NCI-H2171 treated with DMSO at 0.1 percent for 48 hours (cell line): ENCODE results near the gene CNNM3.
"Not testable (repeated sequence)": the region's sequence is repeated elsewhere in the genome, so short reads cannot be mapped to it uniquely, and the experiment has no call there.

Experiments
- DNase-seq: peaks from one replicate; lab custom pipeline; 2025; lab: John Stamatoyannopoulos, UW

The CNNM3 gene

DNA sequence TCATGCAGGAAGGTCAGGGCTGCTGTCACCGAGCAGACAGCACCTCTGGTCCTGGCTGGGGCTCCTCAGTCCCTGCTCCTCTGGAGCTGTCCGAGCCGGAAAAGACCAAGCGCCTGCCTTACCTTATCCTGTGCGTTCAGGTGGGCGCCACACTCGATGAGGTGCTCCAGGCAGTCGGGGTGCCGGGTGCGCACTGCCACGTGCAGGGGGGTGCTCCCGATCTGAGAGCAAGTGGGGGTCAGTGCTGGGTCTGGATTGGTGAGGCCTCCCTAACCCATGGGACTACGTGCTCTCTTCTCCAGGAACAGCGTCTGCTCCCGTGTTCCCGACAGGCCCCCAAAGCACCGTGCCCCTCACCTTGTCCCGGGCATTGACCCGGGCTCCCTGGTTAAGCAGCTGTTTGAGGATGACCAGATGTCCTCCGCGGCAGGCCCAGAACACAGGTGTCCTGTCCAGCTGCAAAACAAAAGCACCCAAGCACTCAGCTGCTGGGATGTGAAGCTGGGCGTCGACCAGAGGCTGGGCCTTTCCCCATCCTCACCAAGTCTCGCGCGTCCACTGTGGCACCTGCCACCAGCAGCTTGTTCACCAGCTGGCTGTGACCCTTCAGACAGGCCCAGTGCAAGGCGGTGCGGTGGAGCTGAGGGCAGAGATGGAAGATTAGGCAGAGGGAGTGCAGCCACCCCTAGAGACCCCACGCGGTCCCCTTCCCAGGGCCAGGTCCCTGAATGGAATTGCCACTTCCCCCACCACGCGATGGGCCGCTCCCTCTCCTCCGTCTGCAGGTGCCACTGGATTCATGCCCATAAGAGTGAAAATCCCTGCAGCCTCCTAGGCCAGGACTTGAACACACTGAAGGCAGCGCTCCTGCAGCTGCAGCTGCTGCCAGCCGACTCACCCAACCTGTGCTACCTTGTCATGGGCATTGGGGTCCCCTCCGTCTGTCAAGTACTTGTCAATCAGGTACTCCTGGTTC, 24.1 kb downstream of the CNNM3 start:
- DNase-seq = no peak

DNA sequence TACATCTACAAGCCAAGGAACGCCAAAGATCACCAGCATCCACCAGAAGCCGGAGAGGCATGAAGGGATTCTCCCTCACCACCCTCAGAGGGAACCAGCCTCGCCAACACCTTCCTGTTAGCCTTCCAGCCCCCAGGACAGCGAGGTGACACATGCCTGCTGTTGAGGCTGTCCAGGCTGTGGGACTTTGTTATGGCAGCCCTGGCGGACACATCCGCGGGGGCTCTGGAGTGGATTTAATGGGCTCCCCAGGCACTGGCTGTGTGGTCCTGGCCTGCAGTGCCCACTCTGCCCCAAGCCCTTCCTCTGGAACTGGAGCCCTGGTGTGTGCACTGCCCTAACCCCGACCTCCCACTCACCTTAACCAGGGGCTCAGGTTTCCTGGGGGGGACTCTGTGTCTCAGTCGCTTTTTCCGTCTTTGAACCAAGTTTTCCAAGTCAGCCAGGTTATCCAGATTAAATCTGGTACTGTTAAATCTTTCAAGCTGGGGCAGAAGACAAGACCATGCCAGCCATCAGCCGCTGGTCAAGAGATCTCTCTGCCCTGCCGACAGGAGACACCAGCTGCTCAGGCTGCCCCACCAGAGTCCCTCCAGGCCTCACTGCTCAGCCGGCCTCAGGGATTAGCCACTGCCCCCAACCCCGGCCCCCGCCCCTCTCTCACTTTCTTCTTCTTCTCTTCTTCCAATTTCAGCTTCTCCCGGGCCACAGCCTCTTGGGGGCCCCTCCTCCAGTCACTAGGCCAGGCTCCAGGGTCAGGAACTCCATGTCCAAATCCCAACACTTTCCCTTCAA, 25.8 kb downstream of the CNNM3 start:
- DNase-seq = no peak

DNA sequence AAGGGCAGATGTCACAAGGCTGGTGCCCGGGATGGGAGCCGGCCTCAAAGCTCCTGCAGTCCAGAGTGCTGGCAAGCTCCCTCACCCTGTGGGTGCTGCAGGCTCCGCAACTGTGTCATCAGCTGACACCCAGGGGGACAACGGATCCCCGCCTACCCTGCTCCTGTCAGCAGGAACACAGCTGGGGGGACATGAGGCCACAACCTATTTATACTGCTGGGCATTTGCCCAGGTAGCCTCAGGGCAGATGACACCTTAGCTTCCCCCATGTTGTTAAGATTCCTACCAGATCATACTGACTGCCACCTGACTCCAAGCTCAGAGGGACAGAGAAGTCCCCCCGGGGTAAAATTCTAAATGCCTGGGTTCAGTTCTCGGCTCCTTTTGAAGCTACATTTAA, 26.5 kb downstream of the CNNM3 start:
- no peak for DNase-seq

DNA sequence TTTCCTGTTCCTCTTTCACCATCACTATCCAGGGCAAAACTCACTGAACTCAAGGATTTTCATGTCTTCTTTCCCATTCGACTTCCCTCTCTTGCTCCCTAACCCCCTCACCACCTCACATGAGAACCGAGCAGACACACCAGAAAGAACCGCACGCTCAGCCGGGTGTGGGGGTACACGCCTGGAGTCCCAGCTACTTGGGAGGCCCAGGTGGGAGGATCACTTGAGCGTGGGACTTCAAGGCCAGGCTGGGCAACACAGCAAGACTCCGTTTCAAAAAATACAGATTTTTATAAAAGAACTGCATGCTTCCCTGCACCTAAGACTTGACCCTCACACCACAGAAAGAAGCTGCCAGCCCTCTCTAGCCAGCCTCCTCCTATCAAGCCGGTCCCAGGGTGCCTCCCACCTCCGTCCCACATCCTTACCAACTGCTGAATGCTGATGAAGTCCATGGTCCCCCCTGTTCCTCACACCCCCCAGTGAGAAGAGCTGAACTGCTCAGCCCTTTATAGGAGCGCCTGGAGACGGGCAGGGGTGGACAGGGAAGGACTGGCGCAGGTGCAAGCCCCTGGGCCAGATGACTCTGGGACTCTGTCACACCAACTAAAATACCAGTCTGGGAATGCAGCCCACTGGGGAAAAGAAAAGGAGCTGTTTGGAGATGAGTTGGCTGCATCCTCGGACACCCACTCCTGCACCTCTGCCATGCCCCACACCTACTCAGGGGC, 27.6 kb downstream of the CNNM3 start, which contains the start of gene ANKRD23:
TSS of gene ANKRD23 (minus strand) at position 484 of the 731 bp plus-strand sequence. CDS start at position 455, 29 bp downstream.
- DNase-seq = no peak

DNA sequence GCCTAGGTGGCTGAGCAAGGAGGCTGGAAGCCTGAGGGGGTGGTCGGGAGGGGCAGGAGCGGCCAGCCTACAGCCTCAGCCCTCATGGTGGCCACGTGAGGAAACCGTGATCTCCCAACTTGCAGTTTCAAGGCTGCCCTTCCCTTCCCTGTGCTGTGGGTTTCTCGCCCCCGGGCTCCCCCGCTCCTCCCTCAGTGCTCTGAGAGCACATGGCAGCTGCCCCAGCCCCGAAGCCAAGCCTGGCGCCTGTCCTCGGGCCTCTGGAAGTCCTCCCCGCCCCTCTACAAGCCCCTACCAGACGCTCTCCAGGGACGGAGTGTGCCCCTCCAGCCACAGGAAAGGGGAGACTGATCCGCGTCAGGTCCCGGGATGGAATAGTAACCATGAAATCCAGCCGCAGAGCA, 28.3 kb downstream of the CNNM3 start:
- DNase-seq = no peak

DNA sequence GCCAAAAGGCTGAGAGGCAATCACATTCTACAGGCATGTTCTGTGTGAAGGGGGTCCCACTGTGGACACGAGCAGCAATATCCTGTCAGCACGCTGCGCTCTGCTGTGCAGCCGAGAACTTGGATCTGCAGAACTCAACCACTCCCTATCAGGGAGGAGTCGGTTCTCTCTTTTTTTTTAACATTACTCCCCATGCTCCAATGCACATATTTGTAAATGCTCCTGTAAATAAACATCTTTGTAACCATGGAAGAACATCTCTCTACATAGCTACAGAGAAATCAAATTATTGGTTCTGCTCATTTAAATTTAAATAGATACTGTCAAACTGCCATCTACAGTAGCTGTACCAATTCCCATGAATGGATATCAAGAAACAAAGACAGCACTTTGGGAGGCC, 30.8 kb downstream of the CNNM3 start:
- DNase-seq = no peak

DNA sequence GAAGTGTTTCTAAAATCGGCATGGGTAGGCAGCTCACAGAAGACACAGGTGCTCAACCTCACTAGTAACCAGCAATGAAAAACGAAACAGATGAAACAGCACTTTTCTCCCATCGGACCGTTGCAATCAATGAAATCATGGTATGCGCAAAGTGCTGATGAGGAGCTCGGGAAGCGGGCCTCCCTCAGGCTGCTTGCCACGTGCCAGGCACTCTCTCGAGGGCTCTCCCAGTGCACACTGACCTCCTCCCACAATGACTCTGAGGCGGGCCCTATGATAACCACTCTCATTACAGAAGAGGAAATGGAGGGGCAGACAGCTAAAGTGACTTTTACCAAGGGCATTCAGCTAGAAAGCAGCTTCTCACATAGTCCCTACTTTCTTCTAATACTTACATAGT, 31.5 kb downstream of the CNNM3 start:
- DNase-seq = no peak

DNA sequence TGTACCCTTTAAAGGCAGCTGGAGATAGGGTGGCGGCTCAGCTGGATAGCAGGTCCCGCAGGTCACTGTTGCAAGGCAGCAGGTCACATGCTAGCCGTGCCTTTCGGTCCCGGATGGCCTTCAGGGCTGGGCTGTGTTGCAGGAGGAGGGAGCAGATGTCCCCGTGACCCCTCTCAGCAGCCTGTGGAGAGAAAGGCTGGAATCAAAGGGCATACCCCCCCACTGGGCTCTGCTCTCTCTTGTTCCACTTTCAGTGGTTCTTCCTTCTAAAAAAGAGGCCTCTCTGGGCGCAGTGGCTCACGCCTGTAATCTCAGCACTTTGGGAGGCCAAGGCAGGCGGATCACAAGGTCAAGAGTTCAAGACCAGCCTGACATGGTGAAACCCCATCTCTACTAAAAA, 32.2 kb downstream of the CNNM3 start:
- DNase-seq = no peak

DNA sequence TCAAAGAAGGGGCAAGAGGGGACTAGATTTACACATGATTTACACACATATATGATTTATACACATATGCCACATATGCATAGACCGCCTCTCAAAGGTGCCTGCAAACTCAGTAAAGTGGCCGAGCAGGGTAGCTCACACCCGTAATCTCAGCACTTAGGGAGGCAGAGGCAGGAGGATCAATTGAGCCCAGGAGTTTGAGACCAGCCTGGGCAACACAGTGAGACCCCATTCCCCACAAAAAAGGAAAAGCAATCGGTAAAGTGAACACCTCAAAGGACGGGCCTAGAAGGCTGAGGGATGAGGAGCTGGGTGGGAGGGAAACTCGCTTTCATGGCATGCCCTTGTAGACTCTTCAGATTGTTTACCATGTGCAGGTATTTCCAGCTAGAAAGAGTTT, 36.6 kb downstream of the CNNM3 start:
- no peak for DNase-seq

DNA sequence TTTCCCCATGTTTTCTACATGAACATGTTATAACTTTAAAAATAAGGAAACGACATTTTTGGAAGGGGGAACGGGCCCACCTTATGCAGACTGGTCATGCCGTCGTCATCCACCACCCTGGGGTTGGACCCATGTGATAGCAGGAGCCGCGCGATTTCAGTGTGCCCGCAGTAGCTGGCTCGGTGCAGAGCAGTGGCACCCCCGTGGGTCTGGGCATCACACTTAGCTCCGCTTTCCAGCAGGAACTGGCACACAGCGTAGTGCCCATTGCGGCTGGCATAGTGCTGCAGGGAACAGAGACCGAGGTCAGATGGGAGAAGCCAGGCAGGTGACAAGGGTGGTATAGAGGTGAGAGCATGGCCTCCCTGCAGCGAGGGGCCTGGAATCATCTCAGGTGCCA, 37.3 kb downstream of the CNNM3 start:
- no peak for DNase-seq

DNA sequence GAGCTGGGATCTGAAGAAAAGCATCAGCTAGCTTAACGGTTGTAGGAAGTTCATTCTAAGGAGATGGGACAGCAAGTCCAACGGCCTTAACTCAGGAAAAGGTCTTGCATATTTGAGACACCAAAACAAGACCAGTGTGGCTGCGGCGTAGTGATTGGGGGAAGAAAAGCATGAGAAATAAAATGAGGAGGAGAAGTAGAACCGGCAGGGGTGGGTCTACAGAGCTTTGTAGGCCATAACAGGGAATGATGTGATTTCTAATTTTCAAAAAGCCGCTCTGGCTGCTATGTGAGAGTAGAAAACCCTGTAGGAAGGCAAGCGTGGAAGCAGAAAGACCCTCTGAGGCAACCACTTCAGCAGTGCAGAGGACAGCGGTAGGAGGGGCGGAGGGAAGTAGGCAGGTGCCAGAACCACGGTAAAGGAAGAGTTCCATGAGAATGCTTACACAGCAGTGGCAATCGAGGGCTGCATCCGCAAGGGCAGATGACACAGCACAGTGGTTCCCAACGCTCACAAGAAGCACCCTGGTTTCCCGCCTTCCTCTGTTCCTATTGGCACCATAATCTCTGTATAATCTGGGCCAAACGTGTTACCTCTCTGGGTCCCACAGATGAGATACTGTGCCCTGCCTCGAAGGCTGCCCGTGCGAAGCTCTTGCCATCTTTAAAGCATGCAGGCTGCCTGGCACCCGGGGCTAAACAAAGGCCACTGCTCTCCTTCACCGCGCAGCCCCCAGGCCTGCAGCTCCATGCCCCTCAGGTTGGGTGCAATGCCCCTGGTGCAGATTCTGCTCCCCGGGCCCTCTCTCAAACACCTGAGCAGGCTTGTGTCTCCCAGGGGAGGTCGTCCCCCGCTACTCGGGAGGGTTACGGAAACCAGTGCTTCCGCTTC, 41.0 kb downstream of the CNNM3 start:
- DNase-seq = peak; percentile 43

DNA sequence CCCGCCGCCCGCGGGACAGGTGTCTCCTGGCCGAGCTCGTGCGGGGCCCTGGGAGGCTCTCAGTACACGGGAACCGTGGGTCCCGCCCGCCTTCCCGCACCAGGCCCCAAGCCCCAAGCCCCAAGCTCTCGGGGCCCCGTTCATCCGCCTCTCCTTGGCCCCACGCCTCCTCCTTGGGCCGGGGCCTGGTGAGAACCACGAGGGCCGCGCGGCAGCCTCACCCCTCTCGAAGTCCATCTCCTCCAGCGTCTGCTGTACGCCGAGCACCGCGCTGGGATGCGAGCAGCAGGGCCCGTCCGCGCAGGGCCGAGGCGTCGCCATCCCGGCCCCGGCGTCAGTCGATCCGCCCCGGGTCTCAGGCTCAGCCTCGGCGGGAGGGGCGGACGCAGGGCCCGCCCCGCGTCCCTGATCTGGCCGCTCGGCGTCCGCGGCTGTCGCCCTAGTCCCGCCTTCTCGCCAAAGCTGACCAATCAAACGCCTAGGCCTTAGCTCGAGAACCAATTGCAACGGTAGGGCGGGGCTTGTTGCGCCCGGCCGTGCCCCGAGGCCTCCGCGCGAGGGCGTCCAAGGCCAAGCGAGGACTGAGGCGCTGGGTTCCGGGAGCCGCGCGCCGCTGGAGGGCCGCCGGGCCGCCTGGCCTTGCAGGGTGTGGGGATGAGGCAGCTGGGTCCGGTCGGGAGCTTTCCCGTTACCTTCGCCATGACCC, 41.8 kb downstream of the CNNM3 start, which contains the start of gene ANKRD39:
TSS of gene ANKRD39 (minus strand) at position 350 of the 706 bp plus-strand sequence. CDS start at position 321, 29 bp downstream.
- DNase-seq = peak; percentile 98

DNA sequence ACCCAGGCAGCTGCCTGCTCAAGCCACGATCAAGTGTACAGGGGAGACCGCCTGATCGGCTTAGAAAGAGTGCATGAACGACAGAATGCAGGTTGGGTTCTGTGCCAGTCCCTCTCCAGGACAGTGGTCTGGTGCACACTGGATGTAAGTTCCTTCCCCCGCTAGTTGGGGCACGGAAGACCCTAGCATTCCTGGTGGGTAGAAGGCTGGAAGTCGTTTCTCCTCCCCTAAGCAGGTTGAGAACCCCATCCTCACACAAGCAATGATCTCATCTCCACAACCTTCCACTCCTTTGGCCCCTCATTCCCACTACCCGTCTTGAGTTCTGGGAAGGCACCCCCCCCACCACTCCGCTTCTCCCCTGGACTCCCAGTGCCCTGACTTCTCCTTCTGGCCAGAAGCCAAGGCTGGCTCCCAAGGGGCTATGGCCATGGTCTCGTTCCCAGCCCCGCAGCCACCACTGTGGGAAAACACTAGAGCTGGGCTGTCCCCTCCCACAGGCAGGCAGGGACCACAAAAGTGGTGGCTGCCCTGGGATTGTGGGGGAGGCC, 43.1 kb downstream of the CNNM3 start:
- DNase-seq = no peak

DNA sequence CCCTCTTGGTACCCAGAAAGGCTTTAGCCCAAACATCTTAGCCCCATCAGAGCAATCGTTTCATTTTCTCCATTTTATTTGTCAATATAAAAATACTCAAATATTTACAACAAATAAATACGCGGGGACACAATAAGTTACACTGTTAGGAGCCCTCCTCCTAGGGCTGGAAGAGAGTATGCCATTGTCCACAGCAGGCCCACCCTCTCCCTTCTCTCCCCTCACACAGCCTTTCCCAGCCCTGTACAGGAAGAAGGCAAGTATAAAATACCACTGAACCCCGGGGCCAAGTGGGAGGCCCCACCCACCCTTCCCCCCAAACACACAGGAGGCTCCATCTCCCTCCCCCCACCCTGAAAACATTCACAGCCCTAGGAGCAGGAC, 43.6 kb downstream of the CNNM3 start:
- no peak for DNase-seq

DNA sequence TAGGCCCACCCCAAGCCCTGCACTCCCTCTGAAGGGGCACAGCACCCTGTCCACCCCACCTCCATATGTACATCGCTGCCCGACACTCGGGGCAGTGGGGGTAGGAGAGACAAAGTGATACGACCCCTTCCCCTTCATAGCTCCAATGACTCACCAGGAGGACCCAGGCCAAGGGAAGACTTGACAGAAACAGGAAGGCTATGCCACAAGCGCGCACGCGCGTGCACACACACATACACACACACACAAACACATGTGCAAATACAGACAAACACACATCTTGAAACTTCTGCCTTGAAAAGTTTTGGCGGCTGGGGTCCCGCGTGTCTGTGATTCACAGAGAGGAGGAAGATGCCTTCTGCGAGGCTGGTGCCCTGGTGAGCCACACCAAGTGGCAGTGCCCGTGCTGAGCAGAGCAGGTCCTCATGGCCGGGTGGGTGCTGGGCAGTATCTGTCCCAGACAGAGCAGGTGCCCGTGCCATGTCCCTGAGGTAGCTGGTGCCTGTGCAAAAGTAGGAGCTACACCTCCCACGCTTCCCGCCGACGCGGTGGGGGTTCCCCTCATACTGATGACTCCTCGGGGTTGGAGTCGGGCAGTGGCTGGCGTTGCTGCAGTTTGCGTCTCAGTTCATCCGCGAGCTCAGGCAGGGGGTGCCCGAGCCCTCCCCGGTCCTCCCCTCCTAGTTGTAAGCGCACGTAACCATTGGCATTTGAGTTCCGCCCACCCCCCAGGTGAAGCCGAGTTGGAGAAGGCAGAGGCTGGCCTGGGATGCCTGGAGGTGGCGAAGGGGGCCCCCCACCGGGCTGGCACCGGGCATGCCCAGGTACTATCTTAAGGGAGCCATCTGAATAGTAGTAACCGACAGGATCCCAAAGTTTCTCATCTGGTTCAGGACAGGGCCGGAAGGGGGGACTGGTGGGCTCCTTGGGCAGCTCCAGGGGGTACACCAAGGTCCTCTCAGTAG, 44.3 kb downstream of the CNNM3 start:
- DNase-seq = no peak

DNA sequence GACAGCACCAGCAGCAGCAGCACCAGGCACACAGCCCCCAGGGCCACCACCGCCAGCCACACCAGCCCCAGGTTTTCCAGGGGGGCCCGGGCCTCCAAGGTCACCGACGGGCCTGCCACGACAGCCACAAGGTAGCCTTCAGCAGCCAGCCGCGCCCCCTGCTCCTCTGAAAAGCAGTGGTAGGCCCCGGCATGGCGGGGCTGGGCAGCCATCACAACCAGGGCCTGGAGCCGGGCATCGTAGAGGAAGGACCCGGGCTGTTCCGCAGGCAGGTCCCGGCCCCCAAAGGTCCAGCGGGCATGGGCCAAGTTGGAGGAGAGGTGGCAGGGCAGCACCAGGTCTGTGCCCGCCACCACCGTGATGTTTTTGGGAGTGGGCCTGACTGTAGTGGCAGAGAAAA, 45.0 kb downstream of the CNNM3 start:
- DNase-seq = no peak

DNA sequence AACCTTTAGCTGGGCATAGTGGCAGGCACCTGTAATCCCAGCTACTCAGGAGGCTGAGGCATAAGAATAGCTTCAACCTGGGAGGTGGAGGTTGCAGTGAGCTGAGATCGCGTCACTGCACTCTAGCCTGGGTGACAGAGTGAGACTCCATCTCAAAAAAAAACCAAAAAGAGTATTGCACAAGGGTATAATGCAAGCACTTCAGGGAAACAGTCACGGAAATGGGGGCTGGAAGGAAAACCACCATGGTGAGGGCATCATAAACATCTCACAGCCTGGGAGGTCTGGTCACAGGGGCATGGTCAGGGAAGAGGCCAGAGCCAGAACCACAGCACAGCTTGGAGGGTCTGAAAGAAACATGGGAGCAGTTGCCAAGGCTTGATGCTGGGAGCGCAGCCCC, 47.0 kb downstream of the CNNM3 start:
- not testable (repeated sequence) for DNase-seq

DNA sequence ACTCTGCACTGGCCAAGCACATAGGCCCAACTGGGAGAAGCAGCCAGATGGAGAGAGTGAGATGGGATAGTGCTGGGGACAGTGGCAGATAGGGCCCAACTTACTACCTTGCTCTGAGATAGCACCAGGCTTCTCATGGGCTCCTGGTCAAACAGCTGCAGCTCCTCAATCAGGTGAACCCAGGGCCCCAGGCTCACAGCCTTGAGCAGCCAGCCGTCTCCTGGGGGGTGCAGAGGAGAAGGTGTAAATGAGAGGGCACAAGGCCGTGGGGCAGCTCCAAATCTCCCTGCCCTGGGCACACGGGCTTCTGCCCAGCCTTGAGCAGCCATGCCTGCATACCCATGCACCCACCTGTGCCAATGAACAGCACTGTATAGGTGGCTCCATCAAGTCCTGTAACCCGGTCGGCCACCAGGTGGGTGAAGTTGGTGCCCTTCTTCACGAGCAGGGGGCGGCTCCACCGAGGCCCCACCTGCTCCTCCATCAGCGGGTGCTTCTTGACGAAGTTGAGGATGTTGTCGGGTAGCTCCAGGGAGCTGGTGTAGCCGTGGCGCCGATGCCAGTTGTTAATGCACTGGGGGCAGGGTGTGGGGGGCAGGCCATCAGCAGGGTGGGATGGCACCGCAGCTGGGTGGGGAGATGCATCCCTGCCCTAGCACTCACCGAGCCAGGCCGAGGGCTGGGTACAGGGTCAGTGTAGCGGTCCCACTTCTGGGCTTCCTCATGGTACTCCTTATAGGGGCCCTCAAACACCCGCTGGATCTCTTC, 47.7 kb downstream of the CNNM3 start:
- DNase-seq = no peak
